NCI-H1092 treated with DMSO at 0.1 percent for 48 hours (cell line): ENCODE data around the gene GNAZ.
"Not testable (repeated sequence)": the region's sequence is repeated elsewhere in the genome, so short reads cannot be mapped to it uniquely, and the experiment has no call there.

Experiments
- DNase-seq: peaks from one replicate; lab custom pipeline; 2025; lab: John Stamatoyannopoulos, UW

Gene GNAZ

GRCh38 chr22:23044570-23044969 is 25.7 kb upstream of the GNAZ start:
- no peak for DNase-seq

DNA sequence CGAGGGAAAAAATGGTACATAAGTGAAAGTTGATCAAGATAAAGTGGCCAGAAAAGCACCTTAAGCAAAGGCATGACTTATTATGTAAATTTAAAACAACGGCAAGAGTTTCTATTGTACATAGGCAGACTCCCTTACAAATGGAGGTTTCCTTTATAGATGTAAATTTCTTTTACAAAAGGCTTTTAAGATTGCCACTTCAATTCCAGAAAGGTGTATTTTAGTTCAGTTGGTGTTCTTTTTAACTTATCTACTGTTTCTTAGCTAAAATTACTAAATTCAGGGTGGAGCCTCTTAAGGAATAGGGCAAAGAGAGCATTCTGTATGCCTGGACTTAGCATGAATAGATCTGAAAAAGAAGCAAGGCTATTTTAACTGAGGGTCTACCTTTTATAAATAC is 24.9 kb upstream of the GNAZ start:
- DNase-seq = no peak

DNA sequence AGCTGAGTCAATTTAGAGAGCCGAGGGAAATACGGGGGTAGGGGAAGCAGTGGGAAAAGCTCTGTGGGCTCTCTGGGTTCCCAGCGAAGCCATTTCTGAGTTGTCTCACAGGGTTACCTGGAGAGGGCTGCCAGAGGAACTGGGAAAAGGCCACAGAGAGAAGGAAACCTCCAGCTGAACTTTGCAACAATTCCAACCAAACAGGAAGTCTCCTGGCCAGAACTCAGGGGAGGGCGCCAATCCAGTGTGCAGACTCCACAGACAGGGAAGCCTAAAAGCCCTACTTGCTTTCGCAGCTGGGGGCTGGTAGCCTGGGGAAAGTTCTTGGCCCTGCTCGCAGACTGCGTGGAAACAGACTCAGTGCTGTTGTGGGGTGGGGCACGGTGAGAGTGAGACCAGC is 23.1 kb upstream of the GNAZ start:
- no peak for DNase-seq

GRCh38 chr22:23047742-23048141 is 22.6 kb upstream of the GNAZ start:
- DNase-seq = no peak

DNA sequence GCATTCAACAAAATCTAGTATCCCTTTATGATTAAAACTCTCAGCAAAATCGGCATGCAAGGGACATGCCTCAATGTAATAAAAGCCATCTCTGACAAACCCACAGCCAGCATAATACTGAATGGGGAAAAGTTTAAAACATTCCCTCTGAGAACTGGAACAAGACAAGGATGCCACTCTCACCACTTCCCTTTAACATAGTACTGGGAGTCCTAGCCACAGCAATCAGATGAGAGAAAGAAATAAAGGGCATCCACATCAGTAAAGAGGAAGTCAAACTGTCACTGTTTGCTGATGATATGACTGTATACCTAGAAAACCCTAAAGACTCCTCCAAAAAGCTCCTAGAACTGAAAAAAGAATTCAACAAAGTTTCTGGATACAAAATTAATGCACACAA is 19.8 kb upstream of the GNAZ start:
- DNase-seq = not testable (repeated sequence)

DNA sequence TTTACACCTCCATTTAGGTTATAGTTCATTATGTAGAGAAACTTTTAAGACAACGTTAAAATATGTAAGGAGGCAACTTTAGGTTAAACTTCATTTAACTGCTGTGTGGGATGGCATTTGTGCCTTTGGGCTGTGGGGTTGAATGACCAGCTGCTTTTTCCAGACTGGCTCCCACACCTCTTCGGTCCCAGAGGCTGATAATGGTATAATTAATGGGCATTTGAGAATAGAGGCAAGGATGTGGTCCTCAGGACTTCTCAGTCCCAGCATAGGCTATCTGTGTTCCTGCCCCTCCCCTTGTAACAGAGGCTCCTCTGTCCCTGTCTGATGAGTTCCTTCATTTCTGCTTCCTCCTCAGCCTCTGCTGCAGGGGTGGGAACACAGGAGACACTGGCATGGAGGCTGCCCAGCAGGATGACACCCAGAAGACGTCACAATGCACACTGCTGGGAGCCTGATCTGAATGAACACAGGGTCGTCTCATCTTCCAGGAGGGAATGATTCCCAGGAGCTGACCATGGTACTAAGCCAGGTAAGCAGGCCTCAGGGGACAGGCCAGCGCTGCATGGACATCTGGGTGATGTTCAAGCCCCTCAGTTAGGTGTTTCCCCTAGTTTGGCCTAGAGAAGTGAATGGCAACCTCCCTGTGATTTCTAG is 17.1 kb upstream of the GNAZ start:
- DNase-seq = no peak

DNA sequence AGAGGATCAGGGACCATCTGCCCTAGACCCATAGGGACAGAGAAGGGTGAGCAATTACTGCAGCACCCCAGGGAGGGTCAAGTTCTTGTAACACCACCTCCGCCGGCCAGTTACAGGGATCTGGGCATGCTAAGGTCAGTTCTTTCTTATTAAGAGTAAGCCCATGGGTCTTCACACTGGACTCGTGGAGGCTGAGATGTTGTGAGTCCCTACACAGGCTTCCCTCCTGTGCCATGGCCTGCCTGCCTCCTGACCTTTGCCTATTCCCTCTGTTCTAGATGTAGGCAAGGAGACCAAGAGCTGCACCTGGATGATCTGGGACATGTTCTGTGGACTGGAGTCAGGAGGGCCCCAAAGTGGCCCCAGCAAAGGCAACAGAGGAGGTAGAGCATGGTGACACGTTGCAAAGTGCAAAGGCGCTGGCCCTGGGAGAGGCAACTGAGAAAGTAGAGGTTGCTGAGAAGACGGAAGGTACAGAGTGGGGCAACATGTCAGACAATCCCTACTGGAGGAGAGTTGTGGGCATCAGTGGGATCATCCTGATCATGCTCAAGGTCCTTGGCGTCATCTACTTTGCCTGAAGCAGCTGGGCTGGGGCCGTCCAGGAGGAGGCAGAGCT is 16.3 kb upstream of the GNAZ start:
- DNase-seq = no peak

GRCh38 chr22:23054531-23055257 is 15.6 kb upstream of the GNAZ start:
- no peak for DNase-seq

GRCh38 chr22:23055449-23056179 is 14.7 kb upstream of the GNAZ start:
- no peak for DNase-seq

GRCh38 chr22:23057331-23057730 is 13.0 kb upstream of the GNAZ start:
- no peak for DNase-seq

- no peak for DNase-seq
Measured at GRCh38 chr22:23058063-23058462, 12.3 kb upstream of the GNAZ start.

DNA sequence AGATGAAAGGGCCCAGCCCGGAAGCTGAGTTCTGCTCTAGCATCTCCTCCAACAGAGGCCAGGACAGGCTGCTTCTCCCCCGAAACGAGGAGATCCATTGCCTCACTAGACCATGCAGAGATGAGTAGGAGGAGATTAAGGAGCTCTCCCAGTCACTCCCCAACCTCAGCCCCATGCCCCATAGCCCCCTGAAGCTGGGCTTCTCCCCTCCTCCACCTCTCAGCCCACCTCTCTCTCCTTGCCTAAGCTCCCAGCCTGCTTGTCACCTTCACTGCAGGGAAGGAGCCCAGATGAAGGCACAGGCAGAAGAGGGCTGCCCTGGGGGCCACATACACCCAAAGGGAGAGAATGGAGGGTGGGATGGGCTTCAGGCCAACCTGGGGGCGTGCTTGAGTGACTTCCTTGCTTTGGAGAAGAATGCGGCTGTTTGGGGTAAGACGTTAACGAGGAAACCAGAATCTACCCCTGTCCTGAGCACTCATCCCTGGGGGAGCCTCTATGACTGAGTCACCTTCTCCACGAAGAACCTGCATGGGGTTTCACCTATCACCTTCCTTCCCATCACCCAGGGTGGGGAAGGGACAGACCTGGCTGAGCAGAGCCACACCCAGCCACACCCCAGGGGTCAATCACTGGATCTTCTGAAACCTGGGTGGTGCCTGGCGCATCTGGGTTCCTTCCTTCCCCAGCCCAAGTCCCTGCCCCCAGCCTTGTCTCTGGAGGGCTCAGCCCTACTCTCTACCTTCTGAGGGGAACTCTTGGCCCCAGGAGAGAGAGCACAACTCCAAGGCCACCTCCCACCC is 11.6 kb upstream of the GNAZ start:
- DNase-seq = no peak

GRCh38 chr22:23059284-23059948 is 10.9 kb upstream of the GNAZ start:
- DNase-seq = no peak

GRCh38 chr22:23060612-23061400 is 9.5 kb upstream of the GNAZ start:
- DNase-seq = no peak

GRCh38 chr22:23061471-23062280 is 8.6 kb upstream of the GNAZ start:
- DNase-seq = no peak

DNA sequence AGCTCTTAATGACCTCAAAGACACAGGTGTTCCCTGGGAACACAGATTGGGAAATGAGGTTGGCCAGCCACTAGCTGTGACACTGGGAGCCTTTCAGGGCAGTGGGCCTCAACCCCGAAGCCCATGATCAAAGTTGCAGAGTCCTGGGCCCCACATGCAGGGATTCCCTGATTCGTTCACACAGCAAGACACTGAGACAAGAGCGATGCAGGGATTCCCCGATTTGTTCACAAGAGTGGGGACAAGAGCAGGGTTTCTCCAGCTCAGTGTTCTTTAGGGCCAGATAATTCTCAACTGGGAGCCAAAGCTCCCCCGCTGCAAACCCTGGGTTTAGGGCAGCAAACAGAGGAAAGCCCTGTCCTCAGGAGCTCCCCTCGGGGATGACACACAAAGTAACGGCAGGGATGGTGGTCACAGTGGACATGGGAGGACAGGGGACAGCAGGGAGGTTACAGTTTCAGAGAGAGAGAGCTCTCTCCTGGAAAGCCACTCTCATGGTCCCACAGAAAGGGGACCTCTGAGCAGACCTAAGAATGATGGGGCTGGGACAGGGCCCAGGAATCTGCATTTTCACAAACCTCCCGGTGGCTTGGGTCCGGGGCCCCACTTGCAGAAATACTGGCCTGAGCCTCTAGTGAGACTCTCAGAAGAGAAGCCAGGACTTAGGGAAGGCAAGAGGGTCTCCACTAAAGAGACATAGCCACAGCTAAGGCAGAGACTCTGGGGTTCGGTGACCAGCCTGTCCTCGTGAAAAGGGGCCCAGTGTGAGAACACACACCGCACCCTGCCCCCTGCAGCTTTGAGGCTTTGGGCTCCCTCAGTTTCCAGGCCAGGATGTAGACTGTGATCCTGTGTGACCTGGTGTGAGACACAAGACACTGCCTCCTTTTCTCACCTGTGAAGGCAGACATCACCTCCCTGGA is 7.4 kb upstream of the GNAZ start:
- DNase-seq = no peak

GRCh38 chr22:23063539-23064380 is 6.6 kb upstream of the GNAZ start:
- DNase-seq = no peak
